Mesothelial cell of epicardium (in vitro differentiated cells): Measurements from ENCODE around the gene CSH2. TPM values are rescaled to one million over a fixed set of nuclear protein-coding genes. Genes with fewer than 3 reads are reported as not detected.
"Not testable (repeated sequence)": the region's sequence is repeated elsewhere in the genome, so short reads cannot be mapped to it uniquely, and the experiment has no call there.

Source experiments
- DNase-seq, 2 experiments: peaks; one replicate each; pipeline ENCODE4 v3.0.0; 2021; ENCODE audit warnings: low spot score in 2 of 2; ENCODE audit not compliant: unreplicated experiment in 2 of 2
- H3K27ac Mint-ChIP-seq: 2 replicates; pipeline ENCODE4 v1.8.0; 2021; ENCODE audit warnings: mixed read lengths
- H3K27me3 Mint-ChIP-seq: 2 replicates; pipeline ENCODE4 v1.8.0; 2021; ENCODE audit warnings: low read depth, mixed read lengths
- H3K36me3 Mint-ChIP-seq: 2 replicates; pipeline ENCODE4 v1.8.0; 2021; ENCODE audit warnings: mixed read lengths
- H3K4me1 Mint-ChIP-seq: 2 replicates; pipeline ENCODE4 v1.8.0; 2021; ENCODE audit warnings: mixed read lengths
- H3K4me3 Mint-ChIP-seq: 2 replicates; pipeline ENCODE4 v1.8.0; 2021; ENCODE audit warnings: mild to moderate bottlenecking, moderate library complexity, mixed read lengths
- H3K9me3 Mint-ChIP-seq: 2 replicates; pipeline ENCODE4 v1.8.0; 2021; ENCODE audit warnings: mixed read lengths
- total RNA-seq: library from RNA; stranded (reverse); gene quantifications from 3 replicates; pipeline ENCODE4 v1.2.1, GENCODE V29; 2021
- TF ChIP-seq, protein P1 (sequence below): fragments of 200-600 bp; sonication (generic); IDR thresholded peaks from one replicate; pipeline ENCODE4 v1.5.0; 2021; ENCODE audit warnings: antibody characterized with exemption; ENCODE audit not compliant: unreplicated experiment

Gene CSH2
- total RNA-seq, 1 donor from 2014 or later, result not detected

DNA sequence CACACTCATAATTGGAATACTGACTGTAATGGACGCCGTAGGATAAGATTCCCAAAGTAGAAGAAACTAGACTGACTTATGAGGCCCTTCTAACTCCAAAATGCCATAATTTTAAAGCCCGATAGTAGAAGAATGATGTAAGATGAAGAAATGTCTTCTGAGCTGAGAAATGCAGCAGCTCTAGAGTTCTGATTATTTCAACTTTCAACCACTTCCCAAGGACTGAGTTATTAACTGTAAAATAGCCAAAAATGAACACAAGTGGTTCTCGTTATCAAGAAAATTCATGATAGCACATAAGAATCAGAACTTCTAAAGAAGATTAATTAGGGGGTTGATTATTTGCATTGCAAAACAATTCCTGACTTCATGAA, 3.2 kb downstream of the CSH2 start:
- H3K36me3 Mint-ChIP-seq, DNase-seq, H3K4me3 Mint-ChIP-seq, H3K9me3 Mint-ChIP-seq, H3K27ac Mint-ChIP-seq, H3K27me3 Mint-ChIP-seq: not testable (repeated sequence)
- H3K4me1 Mint-ChIP-seq, result peaks cover 17% of the 10 kb centered on the region

DNA sequence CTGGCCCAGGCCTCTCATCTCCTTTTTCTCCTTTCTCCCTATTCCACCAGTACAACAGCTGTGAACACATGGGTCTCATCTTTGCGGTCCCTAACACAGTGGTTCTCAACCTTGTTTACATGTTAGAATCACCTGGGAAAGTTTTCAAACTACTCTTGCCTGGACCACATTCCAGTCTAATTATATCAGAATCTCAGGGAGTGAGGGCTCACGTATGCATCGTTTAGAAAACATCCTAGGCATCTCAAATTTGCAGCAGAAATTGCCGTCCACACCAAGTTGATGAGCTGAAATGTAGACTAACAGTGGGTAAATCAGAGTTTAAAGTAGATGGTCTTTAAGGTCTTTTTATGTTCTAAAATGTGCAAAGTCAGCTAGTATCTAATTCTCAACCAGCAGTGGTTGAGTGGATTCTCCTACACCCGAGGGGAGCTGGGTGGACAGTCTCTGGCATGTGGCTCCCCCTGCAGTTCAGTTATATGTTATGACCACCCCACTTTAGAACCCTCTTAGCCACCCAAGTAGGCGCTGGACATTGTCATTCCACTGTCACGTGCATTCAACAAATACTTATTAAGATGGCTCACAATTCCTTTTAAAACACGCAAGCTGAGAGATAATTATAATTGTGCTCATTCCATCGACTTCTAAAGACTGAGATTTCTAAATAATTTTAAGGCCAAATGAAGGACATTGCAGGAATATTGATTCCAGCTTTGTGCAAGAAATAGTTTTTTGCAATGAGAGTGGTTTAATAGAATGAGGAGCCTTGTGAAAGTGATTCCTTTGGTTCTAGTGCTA, 3.8 kb downstream of the CSH2 start:
- H3K27me3 Mint-ChIP-seq, DNase-seq, H3K4me3 Mint-ChIP-seq, H3K9me3 Mint-ChIP-seq, H3K36me3 Mint-ChIP-seq: not testable (repeated sequence)
- TF ChIP-seq, protein P1, sequence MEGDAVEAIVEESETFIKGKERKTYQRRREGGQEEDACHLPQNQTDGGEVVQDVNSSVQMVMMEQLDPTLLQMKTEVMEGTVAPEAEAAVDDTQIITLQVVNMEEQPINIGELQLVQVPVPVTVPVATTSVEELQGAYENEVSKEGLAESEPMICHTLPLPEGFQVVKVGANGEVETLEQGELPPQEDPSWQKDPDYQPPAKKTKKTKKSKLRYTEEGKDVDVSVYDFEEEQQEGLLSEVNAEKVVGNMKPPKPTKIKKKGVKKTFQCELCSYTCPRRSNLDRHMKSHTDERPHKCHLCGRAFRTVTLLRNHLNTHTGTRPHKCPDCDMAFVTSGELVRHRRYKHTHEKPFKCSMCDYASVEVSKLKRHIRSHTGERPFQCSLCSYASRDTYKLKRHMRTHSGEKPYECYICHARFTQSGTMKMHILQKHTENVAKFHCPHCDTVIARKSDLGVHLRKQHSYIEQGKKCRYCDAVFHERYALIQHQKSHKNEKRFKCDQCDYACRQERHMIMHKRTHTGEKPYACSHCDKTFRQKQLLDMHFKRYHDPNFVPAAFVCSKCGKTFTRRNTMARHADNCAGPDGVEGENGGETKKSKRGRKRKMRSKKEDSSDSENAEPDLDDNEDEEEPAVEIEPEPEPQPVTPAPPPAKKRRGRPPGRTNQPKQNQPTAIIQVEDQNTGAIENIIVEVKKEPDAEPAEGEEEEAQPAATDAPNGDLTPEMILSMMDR, result peak; percentile 21
- peak overlapping the region; percentile 90 for H3K27ac Mint-ChIP-seq
- peaks cover 17% of the 10 kb centered on the region for H3K4me1 Mint-ChIP-seq

DNA sequence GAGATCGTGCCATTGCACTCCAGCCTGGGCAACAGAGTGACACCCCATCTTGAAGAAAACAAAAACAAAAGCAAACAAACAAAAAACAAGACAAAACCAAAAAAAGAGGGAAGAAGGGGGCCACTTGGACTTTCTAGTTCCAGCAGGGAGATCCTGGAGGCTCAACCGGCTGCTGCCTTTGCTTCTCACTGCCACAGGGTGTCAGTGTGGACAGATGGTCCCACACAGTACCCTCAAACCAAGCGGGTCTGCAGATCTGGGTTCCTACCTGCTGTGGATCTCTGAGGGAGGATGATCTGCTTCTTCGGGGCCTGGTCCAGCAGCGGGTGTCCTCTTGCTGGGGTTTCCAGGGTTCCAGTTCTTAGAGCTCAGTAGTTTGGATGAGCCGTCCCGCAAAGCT, 6.9 kb downstream of the CSH2 start:
- H3K27ac Mint-ChIP-seq, H3K27me3 Mint-ChIP-seq, DNase-seq, H3K9me3 Mint-ChIP-seq, H3K4me3 Mint-ChIP-seq, H3K36me3 Mint-ChIP-seq: not testable (repeated sequence)
- peaks cover 17% of the 10 kb centered on the region for H3K4me1 Mint-ChIP-seq

DNA sequence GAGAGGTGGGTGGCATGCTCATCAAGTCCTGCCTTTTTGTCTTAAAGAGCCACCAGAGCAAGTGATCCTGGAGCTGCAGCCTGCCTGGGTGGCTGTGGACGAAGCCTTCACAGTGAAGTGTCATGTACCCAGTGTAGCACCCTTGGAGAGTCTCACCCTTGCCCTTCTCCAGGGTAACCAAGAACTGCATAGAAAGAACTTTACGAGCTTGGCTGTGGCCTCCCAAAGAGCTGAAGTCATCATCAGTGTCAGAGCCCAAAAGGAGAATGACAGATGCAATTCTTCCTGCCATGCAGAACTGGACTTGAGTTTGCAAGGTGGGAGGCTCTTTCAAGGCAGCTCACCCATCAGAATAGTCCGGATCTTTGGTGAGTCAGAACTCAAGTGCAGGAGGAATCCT, 14.2 kb downstream of the CSH2 start:
- H3K27ac Mint-ChIP-seq, result no peak overlapping the region
- DNase-seq, result no peak
- no peaks in the 10 kb centered on the region for H3K4me1 Mint-ChIP-seq
- TF ChIP-seq, protein P1, result no peak
- no peak overlapping the region for H3K4me3 Mint-ChIP-seq
- no peaks in the 10 kb centered on the region for H3K9me3 Mint-ChIP-seq
- H3K36me3 Mint-ChIP-seq, result no peaks in the 10 kb centered on the region
- H3K27me3 Mint-ChIP-seq, result peaks cover 23% of the 10 kb centered on the region

DNA sequence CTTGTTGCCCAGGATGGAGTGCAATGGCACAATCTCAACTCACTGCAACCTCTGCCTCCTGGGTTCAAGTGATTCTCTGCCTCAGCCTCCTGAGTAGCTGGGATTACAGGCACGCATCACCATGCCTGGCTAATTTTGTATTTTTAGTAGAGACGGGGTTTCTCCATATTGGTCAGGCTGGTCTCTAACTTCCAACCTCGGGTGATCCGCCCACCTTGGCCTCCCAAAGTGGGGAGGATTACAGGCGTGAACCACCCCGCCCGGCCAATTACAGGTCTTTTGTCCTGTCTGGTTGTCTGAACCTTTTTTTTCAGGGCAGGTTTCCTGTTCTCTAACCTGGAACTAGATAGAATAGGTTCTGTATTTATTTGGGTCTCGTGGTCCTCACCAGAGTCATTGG, 17.1 kb downstream of the CSH2 start:
- not testable (repeated sequence) for H3K4me3 Mint-ChIP-seq, DNase-seq, H3K4me1 Mint-ChIP-seq, H3K9me3 Mint-ChIP-seq, H3K27ac Mint-ChIP-seq, H3K36me3 Mint-ChIP-seq
- H3K27me3 Mint-ChIP-seq, result peaks cover 24% of the 10 kb centered on the region

DNA sequence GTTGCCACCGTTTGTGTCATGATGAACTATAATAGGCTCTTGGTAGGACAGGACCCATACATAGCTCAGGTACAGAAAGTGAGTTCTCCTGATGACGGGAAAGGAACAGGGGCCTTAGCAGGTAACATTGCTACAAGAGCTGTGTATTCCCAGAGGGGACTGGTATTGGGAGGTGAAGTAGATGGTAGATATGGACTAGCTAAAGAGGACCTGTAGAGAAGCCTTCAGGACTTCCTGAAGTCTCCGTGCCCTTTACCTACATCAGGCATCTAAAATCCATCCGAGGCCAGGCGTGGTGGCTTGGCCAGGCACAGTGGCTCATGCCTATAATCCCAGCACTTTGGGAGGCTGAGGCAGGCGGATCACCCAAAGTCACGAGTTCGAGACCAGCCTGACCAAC, 18.3 kb downstream of the CSH2 start:
- no peaks in the 10 kb centered on the region for H3K36me3 Mint-ChIP-seq
- H3K9me3 Mint-ChIP-seq, result no peaks in the 10 kb centered on the region
- H3K4me1 Mint-ChIP-seq, result no peaks in the 10 kb centered on the region
- H3K4me3 Mint-ChIP-seq, result no peak overlapping the region
- TF ChIP-seq, protein P1, result no peak
- H3K27me3 Mint-ChIP-seq, result peaks cover 23% of the 10 kb centered on the region
- DNase-seq, result no peak
- H3K27ac Mint-ChIP-seq, result no peak overlapping the region

DNA sequence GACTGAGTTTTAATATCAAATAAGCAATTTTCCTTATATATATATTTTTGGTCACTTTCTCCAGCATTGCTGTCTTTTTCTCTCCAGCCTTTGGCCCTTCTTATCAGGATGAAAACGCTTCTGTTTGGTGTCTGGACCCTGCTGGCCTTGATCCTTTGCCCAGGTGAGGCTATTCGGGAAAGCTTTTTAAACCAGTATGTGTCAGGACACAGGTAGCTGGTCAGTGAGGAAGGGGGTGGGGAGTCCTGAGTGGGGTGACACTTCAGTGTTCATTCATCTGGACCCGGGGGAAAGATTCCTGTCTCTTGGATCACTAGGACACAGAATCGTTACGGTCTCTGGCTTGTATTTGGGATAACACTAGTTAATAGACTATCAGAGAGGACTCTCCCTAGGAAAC, 18.8 kb downstream of the CSH2 start:
- H3K4me3 Mint-ChIP-seq, result no peak overlapping the region
- peaks cover 18% of the 10 kb centered on the region for H3K27me3 Mint-ChIP-seq
- no peaks in the 10 kb centered on the region for H3K4me1 Mint-ChIP-seq
- H3K9me3 Mint-ChIP-seq, result no peaks in the 10 kb centered on the region
- no peaks in the 10 kb centered on the region for H3K36me3 Mint-ChIP-seq
- no peak for DNase-seq
- TF ChIP-seq, protein P1, result no peak
- no peak overlapping the region for H3K27ac Mint-ChIP-seq
